B cell (primary cell): Measurements from ENCODE around the gene CD40. TPM values are rescaled to one million over a fixed set of nuclear protein-coding genes. Genes with fewer than 3 reads are reported as not detected.

Experiments used
- ATAC-seq: fragments of 200-7000 bp; cut with Tn5 transposase; one replicate; pipeline ENCODE4 v1.10.0; 2021; ENCODE audit warnings: low read depth, mild to moderate bottlenecking, moderate number of reproducible peaks, moderate library complexity
- CTCF ChIA-PET: fragments of 350-600 bp; sonication (Branson Sonifier 250); formaldehyde crosslinking; loops from one replicate; lab custom pipeline; 2021; ENCODE audit warnings: antibody characterized with exemption, inconsistent platforms; lab: Charles Lee
- POLR2A ChIA-PET: fragments of 350-600 bp; sonication (Branson Sonifier 250); formaldehyde crosslinking; loops from one replicate; lab custom pipeline; 2021; ENCODE audit warnings: antibody characterized with exemption; lab: Charles Lee
- DNase-seq: peaks from one replicate; pipeline ENCODE4 v3.0.0; 2013
- H2AFZ ChIP-seq: 2 replicates; pipeline ENCODE4 v1.6.1; 2012; ENCODE audit warnings: mild to moderate bottlenecking, low read depth, low read length; ENCODE audit not compliant: insufficient read depth, poor library complexity, severe bottlenecking
- H3K27ac ChIP-seq, 2 donors: 1 replicate in 1 of 2; 2 replicates in 1 of 2; pipeline ENCODE4 v1.5.1; 2012 to 2013; ENCODE audit warnings: low read length in 2 of 2, mild to moderate bottlenecking in 2 of 2, moderate library complexity in 1 of 2
- H3K27me3 ChIP-seq, 4 experiments: fragments of 200-600 bp in 1 of 4; sonication (generic) in 1 of 4; replicated peaks in 1 of 4; 1 replicate in 2 of 4; 2 replicates in 2 of 4; pipeline versions ENCODE4 v1.6.1 to v1.7.0; 2013 to 2016; ENCODE audit warnings: low read length in 3 of 4, mild to moderate bottlenecking in 2 of 4, mixed read lengths in 1 of 4, moderate library complexity in 1 of 4; ENCODE audit not compliant: insufficient read depth in 4 of 4, control insufficient read depth in 3 of 4; ENCODE audit errors: control extremely low read depth in 1 of 4
- H3K36me3 ChIP-seq, 2 experiments: replicated peaks in 1 of 2; 1 replicate in 1 of 2; 2 replicates in 1 of 2; pipeline versions ENCODE4 v1.6.1 to v1.7.1; 2013; ENCODE audit warnings: low read length in 1 of 2; ENCODE audit not compliant: insufficient read depth in 2 of 2, control insufficient read depth in 1 of 2; ENCODE audit errors: control extremely low read depth in 1 of 2, extremely low read depth in 1 of 2
- H3K4me1 ChIP-seq, 2 donors: fragments of 200-600 bp in 1 of 2; sonication (generic) in 1 of 2; 1 replicate in 1 of 2; 2 replicates in 1 of 2; pipeline versions ENCODE4 v1.5.1 to v1.6.1; 2013 to 2017; ENCODE audit warnings: low read length in 2 of 2; ENCODE audit not compliant: control insufficient read depth in 2 of 2, insufficient read depth in 2 of 2
- H3K4me2 ChIP-seq: replicated peaks from 2 replicates; pipeline ENCODE3; 2012; ENCODE audit warnings: mild to moderate bottlenecking, low read depth, low read length; ENCODE audit not compliant: poor library complexity, severe bottlenecking
- H3K4me3 ChIP-seq, 5 experiments: fragments of 200-600 bp in 1 of 5; sonication (generic) in 1 of 5; 1 replicate in 3 of 5; 2 replicates in 2 of 5; pipeline versions ENCODE4 v1.5.1 to v1.7.0; 2011 to 2016; ENCODE audit warnings: low read length in 4 of 5, mild to moderate bottlenecking in 4 of 5, low read depth in 2 of 5, control low read depth in 1 of 5, moderate library complexity in 1 of 5; ENCODE audit not compliant: insufficient read depth in 1 of 5; ENCODE audit errors: control extremely low read depth in 1 of 5, extremely low read depth in 1 of 5
- H3K79me2 ChIP-seq: fragments of 200-600 bp; sonication (generic); one replicate; pipeline ENCODE4 v1.6.0; 2016; ENCODE audit warnings: low read length; ENCODE audit not compliant: control insufficient read depth, insufficient read depth
- H3K9ac ChIP-seq: fragments of 200-600 bp; sonication (generic); 2 replicates; pipeline ENCODE4 v1.6.1; 2017; ENCODE audit warnings: mild to moderate bottlenecking, low read length, moderate library complexity
- H3K9me3 ChIP-seq, 3 donors: one replicate each; pipeline versions ENCODE4 v1.6.1 to v1.7.1; 2013; ENCODE audit warnings: low read length in 2 of 3; ENCODE audit not compliant: control insufficient read depth in 2 of 3, insufficient read depth in 1 of 3; ENCODE audit errors: control extremely low read depth in 1 of 3
- H4K20me1 ChIP-seq: 2 replicates; pipeline ENCODE4 v1.6.0; 2012; ENCODE audit warnings: mild to moderate bottlenecking, low read length; ENCODE audit not compliant: insufficient read depth, control insufficient read depth, poor library complexity, severe bottlenecking
- H3K27ac Mint-ChIP-seq: one replicate; pipeline ENCODE4 v1.8.0; 2021; ENCODE audit warnings: mixed read lengths
- H3K27me3 Mint-ChIP-seq: one replicate; pipeline ENCODE4 v1.8.0; 2021; ENCODE audit warnings: mixed read lengths
- H3K4me1 Mint-ChIP-seq: one replicate; pipeline ENCODE4 v1.8.0; 2021; ENCODE audit warnings: mixed read lengths
- H3K4me3 Mint-ChIP-seq: one replicate; pipeline ENCODE4 v1.8.0; 2021; ENCODE audit warnings: mixed read lengths
- H3K9me3 Mint-ChIP-seq: one replicate; pipeline ENCODE4 v1.8.0; 2022; ENCODE audit warnings: mixed read lengths; ENCODE audit not compliant: insufficient read depth
- EZH2 ChIP-seq: IDR thresholded peaks from 2 replicates; pipeline ENCODE4 v1.6.1; 2012; ENCODE audit warnings: borderline replicate concordance, low read depth, mild to moderate bottlenecking, moderate library complexity, low read length; ENCODE audit not compliant: insufficient read depth, poor library complexity, severe bottlenecking
- WGBS: methylation state at CpG from one replicate; pipeline ENCODE4 v1.1.5; 2013; ENCODE audit warnings: missing lambda C conversion rate; ENCODE audit not compliant: insufficient coverage; 5-methylcytosine and 5-hydroxymethylcytosine counted together
- intact Hi-C: fragments of 100-400 bp; cut with micrococcal nuclease; formaldehyde crosslinking; loops from one replicate; pipeline ENCODE4 v1.10.0; 2022
- polyA plus RNA-seq: library from polyadenylated mRNA; depleted of rRNA; stranded (reverse); fragments of >200 nt; gene quantifications from 2 replicates; pipeline ENCODE4 v1.2.3, GENCODE V29; 2012
- total RNA-seq, 2 donors: library from RNA; stranded (reverse); fragments of 120-200 nt in 1 of 2; gene quantifications; 1 replicate in 1 of 2; 2 replicates in 1 of 2; pipeline versions ENCODE4 v1.2.3 to v1.2.4, GENCODE V29; 2013 to 2022
- TF ChIP-seq, protein P1 (sequence below): fragments of 200-600 bp; IDR thresholded peaks from one replicate; pipeline ENCODE4 v1.8.0; 2022; ENCODE audit warnings: antibody characterized with exemption, mild to moderate bottlenecking

CD40 gene
- total and polyA plus RNA-seq, 2 donors (not counting 1 experiment from before 2014, with no cell fraction given): 210 to 215 TPM

- intact Hi-C loops: loop anchor here (1.0 to 2.0 kb wide), 5 partner anchors 42 to 187 kb away; no protein-coding TSS in a partner anchor
- peaks cover 0 to 15% (median 0%) of the 10 kb centered on the region in 3 donors for H3K9me3 ChIP-seq
- WGBS: 12% methylated on average over 77 of the region's 77 CpGs
- H3K4me3 ChIP-seq: no peak overlapping the region
- TF ChIP-seq EZH2: no peak
- TF ChIP-seq, protein P1, sequence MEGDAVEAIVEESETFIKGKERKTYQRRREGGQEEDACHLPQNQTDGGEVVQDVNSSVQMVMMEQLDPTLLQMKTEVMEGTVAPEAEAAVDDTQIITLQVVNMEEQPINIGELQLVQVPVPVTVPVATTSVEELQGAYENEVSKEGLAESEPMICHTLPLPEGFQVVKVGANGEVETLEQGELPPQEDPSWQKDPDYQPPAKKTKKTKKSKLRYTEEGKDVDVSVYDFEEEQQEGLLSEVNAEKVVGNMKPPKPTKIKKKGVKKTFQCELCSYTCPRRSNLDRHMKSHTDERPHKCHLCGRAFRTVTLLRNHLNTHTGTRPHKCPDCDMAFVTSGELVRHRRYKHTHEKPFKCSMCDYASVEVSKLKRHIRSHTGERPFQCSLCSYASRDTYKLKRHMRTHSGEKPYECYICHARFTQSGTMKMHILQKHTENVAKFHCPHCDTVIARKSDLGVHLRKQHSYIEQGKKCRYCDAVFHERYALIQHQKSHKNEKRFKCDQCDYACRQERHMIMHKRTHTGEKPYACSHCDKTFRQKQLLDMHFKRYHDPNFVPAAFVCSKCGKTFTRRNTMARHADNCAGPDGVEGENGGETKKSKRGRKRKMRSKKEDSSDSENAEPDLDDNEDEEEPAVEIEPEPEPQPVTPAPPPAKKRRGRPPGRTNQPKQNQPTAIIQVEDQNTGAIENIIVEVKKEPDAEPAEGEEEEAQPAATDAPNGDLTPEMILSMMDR: peak; percentile 70
- H3K27me3 Mint-ChIP-seq: peaks cover 58% of the 10 kb centered on the region
- H3K9ac ChIP-seq: no peak overlapping the region
- no peaks in the 10 kb centered on the region for H4K20me1 ChIP-seq
- no peak overlapping the region for H3K27ac ChIP-seq
- ChIA-PET POLR2A (interaction anchor here (1.1 kb wide), 1 partner anchor 44 kb away, joined by 3 read pairs; no protein-coding TSS in a partner anchor), CTCF (interaction anchor here (0.7 to 10.1 kb wide), 16 partner anchors 10 to 205 kb away, joined by 3 to 87 read pairs (median 5); no protein-coding TSS in a partner anchor)
- H3K4me1 ChIP-seq: peaks cover 4 to 16% of the 10 kb centered on the region in 2 donors
- ATAC-seq: peak; percentile 96
- H3K27me3 ChIP-seq: peaks cover 0 to 45% (median 32%) of the 10 kb centered on the region in 4 experiments
- H3K4me3 Mint-ChIP-seq: no peak overlapping the region
- H3K9me3 Mint-ChIP-seq: no peaks in the 10 kb centered on the region
- H3K36me3 ChIP-seq: no peaks in the 10 kb centered on the region
- no peak overlapping the region for H3K27ac Mint-ChIP-seq
- no peaks in the 10 kb centered on the region for H3K4me1 Mint-ChIP-seq
- H2AFZ ChIP-seq: peak overlapping the region; percentile 51
- H3K4me2 ChIP-seq: peak overlapping the region; percentile 54
- no peaks in the 10 kb centered on the region for H3K79me2 ChIP-seq
- peak; percentile 85 for DNase-seq
Observed at GRCh38 chr20:46174469-46175126, 56.5 kb downstream of the CD40 start.

- intact Hi-C loops: loop anchor here (2.0 kb wide), 1 partner anchor 160 kb away; no protein-coding TSS in a partner anchor
- Histone ChIP-seq H3K27ac (no peak overlapping the region), H3K4me2 (peak overlapping the region; percentile 54), H3K4me3 (no peak overlapping the region), H3K9ac (no peak overlapping the region), H3K79me2 (no peaks in the 10 kb centered on the region), H2AFZ (peak overlapping the region; percentile 51), H3K9me3 (peaks cover 0 to 15% (median 0%) of the 10 kb centered on the region in 3 donors), H3K4me1 (peaks cover 4 to 16% of the 10 kb centered on the region in 2 donors), H3K36me3 (no peaks in the 10 kb centered on the region), H4K20me1 (no peaks in the 10 kb centered on the region), H3K27me3 (peaks cover 0 to 45% (median 32%) of the 10 kb centered on the region in 4 experiments)
- no peak overlapping the region for H3K4me3 Mint-ChIP-seq
- WGBS: 94% methylated on average over 2 of the region's 4 CpGs
- H3K4me1 Mint-ChIP-seq: no peaks in the 10 kb centered on the region
- ChIA-PET POLR2A (interaction anchor here (1.1 to 1.2 kb wide), 2 partner anchors 44 to 56 kb away, joined by 3 to 4 read pairs; no protein-coding TSS in a partner anchor), CTCF (interaction anchor here (0.6 to 10.1 kb wide), 20 partner anchors 10 to 840 kb away, joined by 3 to 87 read pairs (median 4); no protein-coding TSS in a partner anchor)
- peaks cover 63% of the 10 kb centered on the region for H3K27me3 Mint-ChIP-seq
- DNase-seq: no peak
- ATAC-seq: no peak
- no peak overlapping the region for H3K27ac Mint-ChIP-seq
- TF ChIP-seq EZH2: no peak
- TF ChIP-seq, protein P1: no peak
- H3K9me3 Mint-ChIP-seq: no peaks in the 10 kb centered on the region
Observed at GRCh38 chr20:46175127-46175494, 57.0 kb downstream of the CD40 start.
